NT2/D1 (cell line): ENCODE data around the gene SDCCAG8.

ENCODE experiments used
- DNase-seq: peaks from one replicate; pipeline ENCODE4 v3.0.0-alpha.2; 2011; ENCODE audit warnings: low read depth, low spot score
- H3K27me3 ChIP-seq: 2 replicates; pipeline ENCODE4 v1.6.0; 2011; ENCODE audit warnings: mild to moderate bottlenecking; ENCODE audit not compliant: insufficient read length, insufficient read depth
- H3K36me3 ChIP-seq: 2 replicates; pipeline ENCODE4 v1.6.1; 2011; ENCODE audit warnings: mild to moderate bottlenecking, low read length, mixed read lengths; ENCODE audit not compliant: insufficient read depth, insufficient read length
- H3K4me1 ChIP-seq: 2 replicates; pipeline ENCODE4 v1.5.1; 2011; ENCODE audit not compliant: insufficient read depth, insufficient read length
- H3K4me3 ChIP-seq: 2 replicates; pipeline ENCODE4 v1.5.1; 2011; ENCODE audit warnings: low read depth; ENCODE audit not compliant: insufficient read length
- H3K9ac ChIP-seq: 2 replicates; pipeline ENCODE4 v1.6.0; 2011; ENCODE audit warnings: low read depth; ENCODE audit not compliant: insufficient read length
- H3K9me3 ChIP-seq: 2 replicates; pipeline ENCODE4 v1.5.1; 2011; ENCODE audit warnings: mild to moderate bottlenecking, low read length; ENCODE audit not compliant: insufficient read depth
- SUZ12 ChIP-seq: IDR thresholded peaks from 2 replicates; pipeline ENCODE4 v1.6.1; 2011; ENCODE audit not compliant: insufficient read length, insufficient read depth; ENCODE audit errors: extremely low read depth
- YY1 ChIP-seq: IDR thresholded peaks from 2 replicates; pipeline ENCODE4 v1.6.1; 2011; ENCODE audit not compliant: insufficient read length, insufficient read depth
- ZNF274 ChIP-seq: IDR thresholded peaks from 2 replicates; pipeline ENCODE4 v1.6.1; 2011; ENCODE audit warnings: mild to moderate bottlenecking, low read depth, low read length

SDCCAG8 gene

DNA sequence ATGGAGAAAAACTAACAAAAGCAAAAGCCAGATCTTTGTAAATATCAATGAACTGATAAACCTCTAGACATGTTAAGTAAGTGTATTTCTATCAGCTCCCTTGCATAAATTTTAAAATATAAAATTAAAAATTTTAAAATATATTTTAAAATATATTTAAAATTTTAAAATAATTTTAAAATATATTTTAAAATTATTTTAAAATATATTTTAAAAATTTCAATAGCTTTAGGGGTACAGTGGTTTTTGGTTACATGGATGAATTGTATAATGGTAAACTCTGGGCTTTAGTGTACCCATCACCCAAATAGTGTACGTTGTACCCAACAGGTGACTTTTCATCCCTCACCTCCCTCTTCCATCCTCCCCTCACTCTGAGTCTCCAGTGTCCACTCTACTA, 279.2 kb downstream of the SDCCAG8 start:
- H3K4me1 ChIP-seq: no peaks in the 10 kb centered on the region
- H3K4me3 ChIP-seq: no peak overlapping the region
- H3K27me3 ChIP-seq: no peaks in the 10 kb centered on the region
- no peak for DNase-seq
- H3K36me3 ChIP-seq: no peaks in the 10 kb centered on the region
- TF ChIP-seq SUZ12 (no peak), ZNF274 (no peak), YY1 (no peak)
- no peaks in the 10 kb centered on the region for H3K9me3 ChIP-seq
- H3K9ac ChIP-seq: no peak overlapping the region

DNA sequence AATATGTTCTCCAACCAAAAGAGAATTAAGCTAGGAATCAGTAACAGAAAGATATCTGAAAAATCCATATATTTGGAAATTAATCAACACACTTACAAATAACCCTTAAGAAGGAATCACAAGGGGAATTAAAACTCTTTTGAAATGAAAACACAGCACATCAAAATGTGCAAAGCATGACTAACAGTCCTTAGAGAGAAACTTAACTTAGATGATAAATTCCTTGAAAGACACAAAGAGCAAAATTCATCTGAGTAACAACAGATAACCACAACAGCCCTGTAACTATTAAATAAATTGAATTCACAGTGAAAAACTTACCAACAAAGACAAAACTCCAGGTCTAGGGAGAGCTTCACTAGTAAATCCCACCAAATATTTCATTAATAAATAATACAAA, 283.8 kb downstream of the SDCCAG8 start:
- no peaks in the 10 kb centered on the region for H3K36me3 ChIP-seq
- no peak for TF ChIP-seq YY1
- H3K4me1 ChIP-seq: no peaks in the 10 kb centered on the region
- no peak overlapping the region for H3K9ac ChIP-seq
- H3K27me3 ChIP-seq: no peaks in the 10 kb centered on the region
- no peak for DNase-seq
- H3K4me3 ChIP-seq: no peak overlapping the region
- H3K9me3 ChIP-seq: no peaks in the 10 kb centered on the region

DNA sequence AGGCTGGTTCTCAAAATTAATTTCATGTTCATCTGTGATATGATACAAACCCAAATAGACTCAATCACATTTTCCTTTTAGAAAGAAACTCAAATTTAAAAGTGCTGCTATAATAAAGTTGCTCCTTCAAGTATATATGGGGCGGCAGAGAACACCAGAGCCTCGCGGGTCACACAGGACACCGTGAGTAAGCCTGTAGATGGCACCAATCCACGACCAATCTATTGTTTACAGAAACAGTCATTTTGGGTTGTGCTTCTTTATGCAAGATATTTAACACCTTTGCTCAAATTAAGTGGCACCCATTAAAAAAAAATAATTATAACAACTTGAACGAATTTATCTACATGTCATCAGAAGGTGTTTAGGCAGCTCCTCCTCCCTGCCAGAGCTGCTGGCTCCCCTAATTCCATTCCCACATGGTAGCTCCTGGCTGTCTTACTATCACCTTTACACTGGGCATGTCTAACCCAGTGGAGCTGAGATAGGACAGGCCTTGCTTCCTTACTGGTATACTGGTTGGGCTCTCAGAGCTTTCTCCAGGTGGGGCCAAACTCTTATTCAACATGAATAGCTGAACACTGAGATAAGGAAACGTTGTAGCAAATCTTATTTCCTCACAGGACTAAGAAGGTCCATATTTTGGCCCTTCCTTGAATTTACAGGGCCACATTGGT, 287.0 kb downstream of the SDCCAG8 start:
- no peaks in the 10 kb centered on the region for H3K36me3 ChIP-seq
- TF ChIP-seq SUZ12 (no peak), YY1 (no peak), ZNF274 (no peak)
- DNase-seq: no peak

DNA sequence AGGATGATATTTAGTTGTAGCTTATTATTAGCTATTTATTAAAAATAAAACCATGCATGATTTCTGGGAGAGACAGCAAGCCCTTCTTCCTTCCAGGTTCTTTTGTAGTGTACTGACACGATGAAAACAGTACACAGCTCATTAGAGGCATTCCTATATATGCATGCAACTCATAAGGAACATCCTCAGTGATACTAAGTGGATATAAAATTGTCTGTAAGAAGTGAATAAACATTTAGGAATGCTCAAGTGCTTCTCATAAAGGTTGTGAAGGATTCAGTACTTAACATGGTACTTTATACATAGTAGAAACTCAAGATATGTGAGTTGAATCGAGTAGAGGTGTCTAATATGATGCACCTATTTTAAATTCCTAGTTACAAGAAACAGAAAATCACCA, 287.7 kb downstream of the SDCCAG8 start:
- no peak for DNase-seq
- no peaks in the 10 kb centered on the region for H3K36me3 ChIP-seq
- no peaks in the 10 kb centered on the region for H3K27me3 ChIP-seq
- TF ChIP-seq YY1 (no peak), SUZ12 (no peak), ZNF274 (no peak)
- no peak overlapping the region for H3K4me3 ChIP-seq
- no peak overlapping the region for H3K9ac ChIP-seq
- no peaks in the 10 kb centered on the region for H3K4me1 ChIP-seq
- H3K9me3 ChIP-seq: no peaks in the 10 kb centered on the region

More for the DNA sequence above, 287.0 kb downstream of the SDCCAG8 start:
- Histone ChIP-seq H3K9ac (no peak overlapping the region), H3K27me3 (no peaks in the 10 kb centered on the region), H3K4me1 (no peaks in the 10 kb centered on the region), H3K9me3 (no peaks in the 10 kb centered on the region), H3K4me3 (no peak overlapping the region)

DNA sequence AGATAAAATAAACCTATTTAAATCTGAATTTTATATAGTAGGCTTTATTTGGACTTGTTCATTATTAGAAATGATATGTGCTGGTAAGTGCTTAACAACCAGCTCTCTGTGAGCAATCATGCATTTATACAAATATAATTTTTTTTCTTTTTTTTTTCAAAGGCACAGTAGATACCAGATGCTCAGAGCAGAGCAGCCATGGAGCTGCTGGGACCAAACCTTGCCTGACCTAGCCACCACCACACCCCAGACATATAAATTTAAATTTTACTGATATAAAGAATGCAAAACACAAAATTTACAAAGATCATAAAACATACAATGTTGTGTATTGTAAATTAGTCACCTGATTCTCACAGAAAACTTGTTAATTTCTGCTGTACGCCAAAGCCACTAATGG, 290.6 kb downstream of the SDCCAG8 start:
- no peaks in the 10 kb centered on the region for H3K27me3 ChIP-seq
- no peak overlapping the region for H3K9ac ChIP-seq
- TF ChIP-seq YY1: no peak
- no peak for TF ChIP-seq SUZ12
- TF ChIP-seq ZNF274: no peak
- H3K4me3 ChIP-seq: no peak overlapping the region
- H3K36me3 ChIP-seq: no peaks in the 10 kb centered on the region
- no peaks in the 10 kb centered on the region for H3K4me1 ChIP-seq
- DNase-seq: no peak
- no peaks in the 10 kb centered on the region for H3K9me3 ChIP-seq

DNA sequence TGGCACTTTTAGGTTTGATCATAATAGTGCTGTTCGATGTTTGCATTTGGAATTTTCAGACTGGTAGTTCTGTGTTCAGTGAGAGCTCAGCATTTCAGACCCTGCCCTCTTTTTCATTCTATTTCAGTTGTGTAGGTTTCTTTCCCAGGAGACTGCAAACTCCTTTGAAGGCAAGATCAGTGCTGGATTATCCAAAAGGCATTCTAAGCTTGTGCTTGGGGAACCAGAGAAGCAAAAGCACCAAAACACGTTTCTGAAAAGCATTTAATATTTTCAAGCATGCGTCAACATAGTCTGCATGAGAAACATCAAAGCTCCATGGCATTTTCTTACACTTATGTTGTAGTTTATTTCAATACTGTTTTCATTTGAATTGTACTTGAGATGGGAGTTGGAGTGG, 292.1 kb downstream of the SDCCAG8 start:
- Histone ChIP-seq H3K36me3 (no peaks in the 10 kb centered on the region), H3K9ac (no peak overlapping the region), H3K27me3 (no peaks in the 10 kb centered on the region), H3K9me3 (no peaks in the 10 kb centered on the region), H3K4me1 (no peaks in the 10 kb centered on the region), H3K4me3 (no peak overlapping the region)
- TF ChIP-seq SUZ12: no peak
- no peak for TF ChIP-seq YY1
- no peak for TF ChIP-seq ZNF274
- DNase-seq: no peak

DNA sequence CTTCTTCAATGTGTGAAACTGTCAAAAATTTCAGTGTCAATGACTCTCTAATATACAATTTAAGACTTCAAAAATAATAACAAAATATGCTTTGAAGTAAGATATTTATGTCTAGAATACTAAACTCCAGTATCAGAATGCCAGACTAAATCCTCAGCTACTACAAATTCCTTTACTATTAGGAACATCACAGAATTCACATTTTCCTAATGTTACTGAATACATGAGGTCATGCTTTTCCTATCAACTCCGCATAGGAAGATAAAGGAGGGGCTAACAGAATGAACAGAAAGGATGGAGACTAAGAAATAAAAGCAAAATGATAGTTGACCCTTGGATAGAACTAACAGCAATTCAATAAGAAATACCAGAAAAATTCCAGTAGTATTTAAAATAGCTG, 292.7 kb downstream of the SDCCAG8 start:
- H3K4me1 ChIP-seq: no peaks in the 10 kb centered on the region
- TF ChIP-seq YY1 (no peak), SUZ12 (no peak), ZNF274 (no peak)
- H3K4me3 ChIP-seq: no peak overlapping the region
- no peak for DNase-seq
- H3K9me3 ChIP-seq: no peaks in the 10 kb centered on the region
- no peak overlapping the region for H3K9ac ChIP-seq
- no peaks in the 10 kb centered on the region for H3K36me3 ChIP-seq
- no peaks in the 10 kb centered on the region for H3K27me3 ChIP-seq

DNA sequence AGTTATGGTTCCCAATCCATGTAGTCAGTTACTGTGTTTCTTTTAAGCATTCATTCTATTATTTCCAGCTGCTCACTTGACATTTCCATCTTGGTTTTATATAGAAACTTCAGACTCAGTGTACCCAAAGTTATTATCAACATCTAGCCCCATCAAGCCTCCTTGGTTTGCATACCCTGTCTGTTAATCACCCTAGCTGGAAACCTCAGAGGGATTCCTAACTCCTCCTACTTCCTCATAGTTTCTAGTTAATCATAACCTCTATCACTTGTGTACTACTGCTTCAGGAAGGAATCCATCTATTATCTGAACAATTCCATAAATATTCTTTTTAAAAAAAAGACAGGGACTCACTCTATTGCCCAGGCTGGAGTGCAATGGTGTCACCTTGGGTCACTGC, 293.3 kb downstream of the SDCCAG8 start:
- H3K4me1 ChIP-seq: no peaks in the 10 kb centered on the region
- TF ChIP-seq ZNF274: no peak
- TF ChIP-seq YY1: no peak
- TF ChIP-seq SUZ12: no peak
- no peaks in the 10 kb centered on the region for H3K36me3 ChIP-seq
- H3K4me3 ChIP-seq: no peak overlapping the region
- no peak for DNase-seq
- H3K9me3 ChIP-seq: no peaks in the 10 kb centered on the region
- H3K9ac ChIP-seq: no peak overlapping the region
- no peaks in the 10 kb centered on the region for H3K27me3 ChIP-seq
